Measurements from ENCODE around the gene LTBP1.

LTBP1 gene

DNA sequence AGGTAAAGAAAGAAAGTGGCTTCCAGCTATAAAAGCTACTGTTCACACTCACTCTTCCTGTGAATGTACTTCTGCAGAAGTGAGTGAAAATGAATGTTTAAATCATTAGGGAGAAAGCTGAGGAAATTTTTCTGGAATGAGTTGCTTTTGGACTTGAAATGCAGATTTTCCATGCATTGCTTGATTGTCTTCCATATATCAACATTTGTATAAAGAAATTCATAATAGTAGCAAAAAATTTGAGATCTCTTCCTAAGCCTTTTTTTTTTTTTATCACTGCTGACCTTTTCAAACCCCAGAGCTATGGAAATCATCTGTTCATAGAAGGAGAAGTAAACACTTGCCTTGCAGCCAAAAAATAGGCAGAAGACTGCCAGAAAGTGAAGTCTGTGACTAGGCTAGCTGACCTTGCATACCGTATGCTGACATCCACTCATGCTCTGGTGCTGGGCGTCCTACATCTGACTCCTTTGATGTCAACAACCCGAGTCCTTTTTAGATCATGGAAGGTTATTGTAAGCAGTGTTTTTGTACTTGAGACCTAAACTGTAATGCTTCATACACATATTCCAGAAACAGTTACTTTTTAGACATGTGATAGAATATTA lies 375.2 kb downstream of the LTBP1 start:
- DNase-seq: no peak

DNA sequence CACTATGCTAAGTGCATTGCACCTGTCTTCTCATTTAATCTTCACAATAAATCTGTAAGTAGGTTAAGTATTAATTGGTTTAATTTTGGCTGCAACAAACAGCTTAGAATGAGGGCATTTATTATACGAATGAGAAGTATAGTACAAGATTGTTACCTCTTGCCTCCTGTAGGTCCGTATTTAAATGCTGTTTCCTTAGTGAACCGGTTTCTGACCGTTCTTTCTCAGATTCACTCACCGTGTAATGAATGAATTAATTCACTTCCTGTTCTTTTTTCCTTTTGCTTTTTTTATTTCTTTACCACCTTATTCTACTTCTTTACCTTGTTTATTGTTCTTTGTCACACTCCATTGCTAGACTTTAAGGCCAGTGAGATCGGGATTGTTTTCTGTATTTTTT lies 375.9 kb downstream of the LTBP1 start:
- no peak for DNase-seq

DNA sequence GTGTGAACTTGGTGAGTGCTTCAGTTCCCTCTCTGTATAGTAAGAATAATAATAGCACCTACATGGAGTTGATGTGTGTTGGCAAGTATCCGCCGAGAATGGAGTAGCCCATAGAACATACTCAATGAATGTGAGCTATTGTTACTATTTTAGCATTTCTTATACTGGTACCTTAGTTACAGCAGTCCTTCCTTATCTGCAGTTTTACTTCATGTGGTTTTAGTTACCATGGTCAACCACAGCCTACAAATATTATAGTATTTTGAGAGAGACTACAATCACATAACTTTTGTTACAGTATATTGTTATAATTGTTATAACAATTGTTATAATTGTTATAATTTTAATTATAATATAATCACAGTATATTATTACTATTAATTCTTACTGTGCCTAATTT lies 377.2 kb downstream of the LTBP1 start:
- no peak for DNase-seq

DNA sequence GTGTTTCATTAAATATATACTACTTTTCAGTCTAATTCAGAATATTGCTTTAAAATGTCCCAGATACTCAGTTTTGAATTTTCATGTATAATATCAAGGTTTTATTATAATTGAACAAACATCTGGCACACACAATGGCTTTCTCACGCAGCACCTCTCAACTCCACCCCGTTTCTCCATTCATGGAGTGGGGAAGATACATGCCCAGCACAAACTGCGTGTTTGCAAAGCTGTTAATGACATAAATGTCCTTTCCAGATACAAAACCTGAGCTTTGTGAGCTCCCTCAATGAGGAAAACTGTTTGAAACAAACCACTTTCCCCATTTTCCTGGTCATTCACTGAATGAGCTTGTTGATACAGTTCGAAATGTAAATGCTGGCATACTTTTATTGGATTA lies 379.3 kb downstream of the LTBP1 start:
- DNase-seq: no peak

DNA sequence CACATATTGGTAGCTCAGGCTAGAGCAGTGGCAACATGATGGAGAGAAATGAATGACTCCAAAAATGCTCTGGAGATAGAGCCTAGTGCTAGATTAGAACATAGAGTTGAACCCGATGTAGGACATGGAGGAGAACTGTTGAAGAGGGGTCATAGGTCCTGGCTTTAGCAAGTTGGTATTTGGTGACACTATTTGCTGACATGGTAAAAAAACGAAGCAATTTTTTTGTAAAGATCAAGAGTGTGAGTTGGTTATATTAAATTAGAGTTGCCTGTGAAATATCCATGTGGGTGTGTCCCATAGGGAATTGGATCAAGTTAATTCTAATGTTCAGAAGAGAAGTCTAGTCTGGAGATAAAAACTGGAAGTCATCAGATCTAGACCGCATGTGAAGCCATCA lies 386.7 kb downstream of the LTBP1 start:
- DNase-seq: no peak

DNA sequence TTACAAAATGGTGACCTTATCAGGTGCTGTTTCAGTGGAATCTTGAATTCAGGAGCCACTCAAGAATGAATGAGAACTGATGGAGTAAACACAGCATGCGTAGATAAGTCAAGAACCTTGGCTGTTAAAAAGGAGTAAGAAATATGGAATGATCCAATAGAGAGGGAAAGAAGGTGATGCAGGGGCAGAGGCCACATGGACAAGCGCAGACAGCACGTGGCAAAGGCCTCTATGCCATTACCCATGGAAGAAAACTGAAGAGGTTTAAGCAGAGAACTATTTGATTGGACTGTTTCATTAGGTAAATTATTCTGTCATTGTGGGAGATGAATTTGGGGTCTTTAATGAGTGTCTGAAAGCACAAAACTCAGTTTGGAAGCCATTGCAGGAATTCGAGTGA lies 387.3 kb downstream of the LTBP1 start:
- no peak for DNase-seq

DNA sequence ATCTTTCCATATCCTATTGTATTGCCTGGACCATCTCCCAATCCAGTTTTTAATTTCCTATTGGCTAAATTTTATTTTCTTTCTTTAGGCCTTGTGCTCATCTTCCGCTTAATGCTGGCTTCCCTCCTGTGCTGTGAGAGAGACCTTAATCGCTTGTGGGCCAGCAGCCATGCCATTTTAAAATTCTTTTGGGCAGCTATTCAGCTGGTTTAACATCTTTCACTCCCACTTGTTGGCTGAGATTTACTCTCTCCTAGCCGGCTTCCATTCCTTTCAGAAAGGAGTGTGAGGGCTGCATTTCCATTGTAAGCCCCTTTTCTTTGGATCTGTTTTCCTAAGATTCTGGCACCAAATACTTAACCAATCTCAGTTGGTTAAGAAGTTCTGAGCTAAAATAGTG lies 388.8 kb downstream of the LTBP1 start:
- DNase-seq: no peak

DNA sequence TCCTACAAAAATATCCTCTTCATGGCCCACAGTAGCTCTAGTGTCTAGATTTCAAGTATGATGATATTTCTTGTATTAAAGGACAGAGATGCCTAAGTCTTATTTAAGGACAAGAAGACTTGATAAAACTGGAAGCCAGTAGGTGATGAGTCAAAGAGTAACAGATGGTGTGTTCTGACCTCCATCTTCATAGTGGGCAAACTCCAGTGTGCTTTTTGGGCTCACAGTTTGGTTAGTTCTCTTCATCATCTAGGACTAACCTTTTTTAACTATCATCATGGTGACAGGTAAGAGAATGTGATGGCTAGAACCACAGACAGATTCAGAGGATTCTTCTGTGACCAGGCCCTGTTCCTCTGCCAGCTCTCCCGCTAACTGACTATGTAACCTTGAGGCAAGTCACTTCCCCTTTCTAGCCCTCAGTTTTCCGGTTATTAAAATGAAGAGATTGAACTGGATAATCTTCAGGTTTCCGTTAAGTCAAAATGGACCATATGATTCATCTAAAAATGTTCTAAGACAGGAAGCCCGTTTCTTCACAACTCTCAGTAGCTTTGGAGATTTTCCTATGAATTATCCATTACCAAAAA lies 389.4 kb downstream of the LTBP1 start:
- no peak for DNase-seq

DNA sequence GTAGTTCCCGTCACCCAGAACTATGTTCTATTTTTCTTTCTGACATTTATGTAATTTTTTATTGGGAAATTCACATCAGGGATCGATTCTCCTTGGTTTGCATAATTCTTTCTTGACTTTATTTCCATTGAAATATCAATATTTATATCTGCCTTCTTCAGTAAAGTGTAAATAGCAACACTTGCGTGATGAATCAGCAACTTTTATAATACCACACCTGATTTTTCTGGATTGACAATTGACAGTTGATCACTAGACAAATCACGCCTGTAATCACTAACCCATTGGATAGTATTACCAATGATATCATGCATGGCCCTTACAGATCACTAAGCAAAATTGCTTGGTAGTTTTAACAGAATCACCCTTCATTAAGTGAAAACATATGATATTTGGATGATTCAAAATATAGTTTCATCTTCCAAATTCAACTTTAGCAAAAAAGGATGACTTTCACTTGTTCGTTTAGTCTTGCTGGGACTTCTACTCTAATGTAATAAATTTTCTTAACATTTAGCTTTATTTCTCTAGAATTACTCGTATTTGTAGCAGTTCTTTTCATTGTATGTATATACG lies 390.7 kb downstream of the LTBP1 start:
- DNase-seq: no peak

DNA sequence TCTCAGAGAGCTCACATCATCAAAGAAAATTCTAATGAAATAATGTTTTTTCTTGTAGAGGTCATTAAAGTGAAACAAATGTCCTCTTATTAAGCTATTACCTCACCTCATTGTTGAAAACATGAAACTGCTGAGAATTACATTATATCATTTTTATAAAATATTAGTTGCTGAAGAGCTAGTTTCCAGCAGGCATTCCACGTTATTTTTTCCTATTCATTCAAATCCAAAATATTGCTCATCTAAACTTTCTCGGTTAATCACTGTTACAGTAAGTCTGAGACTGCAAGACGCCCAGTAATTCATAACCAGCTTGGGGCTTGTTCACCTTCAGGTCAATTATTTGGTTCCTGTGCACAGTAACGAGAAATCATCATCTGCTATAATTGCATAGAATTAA lies 391.2 kb downstream of the LTBP1 start:
- no peak for DNase-seq

DNA sequence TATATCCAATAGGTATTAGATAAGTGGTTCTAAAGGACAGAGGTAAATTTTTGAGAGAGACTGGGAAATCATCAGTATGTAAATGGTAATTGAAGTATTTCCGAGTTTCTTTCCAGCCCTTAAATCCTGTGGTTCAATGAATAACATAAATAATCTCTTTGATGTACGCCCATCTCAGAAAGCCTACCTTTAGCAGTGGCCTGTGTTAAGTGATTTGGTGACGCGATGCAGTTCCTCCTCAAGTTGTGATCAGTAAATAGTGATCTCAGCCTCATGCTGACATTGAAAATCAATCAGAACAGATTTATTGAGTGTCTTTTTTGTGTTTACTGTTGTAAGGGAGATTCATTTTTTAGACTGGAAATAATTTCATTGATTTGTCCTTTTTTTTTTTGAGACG lies 392.5 kb downstream of the LTBP1 start:
- no peak for DNase-seq

DNA sequence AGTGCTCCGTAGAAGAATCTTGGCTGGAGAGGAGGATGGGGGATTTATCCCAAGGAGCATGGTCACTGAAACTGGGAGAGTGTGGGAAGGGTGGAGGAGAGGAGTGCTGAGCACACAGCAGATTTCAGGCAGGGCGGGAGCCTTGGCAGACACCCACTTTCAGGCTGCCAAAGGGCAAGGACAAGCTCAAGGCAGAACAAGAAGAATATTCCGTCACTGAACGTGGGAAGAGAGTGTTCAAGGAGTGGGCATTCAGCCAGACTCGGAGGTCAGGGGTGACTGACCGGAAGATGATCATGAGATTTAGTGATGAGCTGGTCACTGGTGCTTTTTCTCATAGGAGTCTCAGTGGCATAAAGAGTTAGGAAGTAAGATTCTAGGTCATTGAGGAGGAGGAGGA lies 393.5 kb downstream of the LTBP1 start:
- DNase-seq: no peak

DNA sequence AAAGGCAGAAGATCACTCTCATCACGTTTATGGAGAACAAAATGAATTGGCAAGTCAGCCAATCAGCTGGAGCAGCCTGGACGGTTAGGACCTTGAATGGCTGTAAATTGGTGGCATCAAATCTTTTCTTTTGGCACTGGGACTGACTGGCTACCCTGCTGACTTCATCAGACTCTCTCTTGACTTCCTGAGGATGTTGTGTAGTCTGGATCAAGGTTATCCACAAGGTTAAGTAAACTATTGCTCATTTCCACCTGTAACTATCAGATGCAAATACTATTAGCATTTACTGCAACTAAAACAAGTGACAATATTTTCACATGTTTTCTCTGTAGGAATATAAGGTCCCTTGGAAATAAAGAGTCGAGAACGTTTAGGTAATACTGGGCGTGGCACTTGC lies 395.4 kb downstream of the LTBP1 start:
- no peak for DNase-seq

DNA sequence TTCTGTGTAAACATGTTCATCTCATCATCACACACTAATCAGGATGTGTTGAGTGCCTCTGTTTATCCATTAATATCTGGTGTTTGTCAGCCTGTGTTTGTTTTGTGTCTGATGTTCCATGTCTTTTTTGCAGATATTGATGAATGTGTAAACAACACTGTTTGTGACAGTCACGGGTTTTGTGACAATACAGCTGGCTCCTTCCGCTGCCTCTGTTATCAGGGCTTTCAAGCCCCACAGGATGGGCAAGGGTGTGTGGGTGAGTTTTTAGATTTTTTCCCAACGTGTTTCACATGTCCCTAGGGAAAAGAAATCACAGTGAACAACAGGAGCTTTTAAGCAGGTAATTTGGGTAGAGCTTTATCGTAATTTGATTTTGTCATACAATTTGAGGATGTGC lies 396.0 kb downstream of the LTBP1 start:
- DNase-seq: no peak

DNA sequence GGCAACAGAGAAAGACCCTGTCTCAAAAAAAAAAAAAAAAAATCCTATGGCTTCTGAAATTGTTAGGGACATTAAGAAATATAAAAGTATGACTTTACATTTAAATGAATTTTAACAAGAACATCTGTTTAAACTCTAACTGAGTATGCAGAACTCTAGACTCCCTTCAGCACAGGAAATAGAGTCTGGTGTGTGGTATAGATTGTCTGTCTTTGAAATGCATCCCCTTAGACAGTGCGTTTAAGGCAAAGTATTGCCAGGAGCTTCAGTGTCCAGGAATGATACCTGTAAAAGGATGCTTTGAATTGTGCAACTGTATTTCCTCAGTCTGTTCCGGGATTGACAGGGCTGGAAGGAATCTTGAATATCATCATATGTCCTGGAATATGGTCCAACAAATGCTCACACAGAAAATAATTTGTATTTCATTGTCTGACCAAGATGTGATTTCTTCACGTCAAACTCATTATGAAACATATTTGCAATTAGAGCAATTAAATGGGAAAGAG lies 396.7 kb downstream of the LTBP1 start:
- no peak for DNase-seq

DNA sequence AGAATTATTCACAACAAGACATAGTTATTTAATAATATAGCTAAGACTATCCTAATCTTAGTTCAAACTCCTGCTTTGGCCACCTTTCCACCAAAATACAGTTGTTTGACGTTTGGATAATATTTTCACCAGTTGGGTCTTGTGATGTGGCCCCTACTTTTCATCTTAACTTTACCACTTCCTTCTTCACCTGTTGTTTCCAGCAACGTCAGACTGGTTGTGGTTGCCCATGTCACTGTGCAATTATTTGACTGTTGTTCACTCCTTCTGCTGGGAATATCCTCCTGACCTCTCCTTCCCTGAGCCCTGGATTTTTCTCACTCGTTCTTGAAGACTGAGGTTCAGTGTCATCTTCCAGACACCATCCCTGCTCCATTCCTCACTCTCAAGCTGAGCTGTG lies 397.5 kb downstream of the LTBP1 start:
- no peak for DNase-seq

DNA sequence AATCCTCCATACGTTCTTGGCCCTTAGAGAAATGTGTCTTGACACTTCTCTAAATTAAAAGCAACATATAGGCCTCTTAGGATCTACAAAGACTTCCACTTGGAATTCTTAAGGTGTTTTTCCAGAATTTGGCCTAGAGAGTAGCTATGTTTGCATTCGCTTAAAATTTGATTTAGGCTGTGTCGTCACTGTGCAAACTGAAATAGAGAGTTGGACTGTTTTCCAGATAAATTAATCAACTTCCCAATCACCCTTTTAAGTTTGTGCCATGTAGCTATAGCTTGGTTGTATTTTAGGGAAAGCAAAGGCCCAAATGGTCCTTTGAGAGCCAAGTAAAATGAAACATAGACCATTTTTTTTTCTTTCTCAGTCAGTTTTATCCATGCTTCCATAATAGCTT lies 401.1 kb downstream of the LTBP1 start:
- DNase-seq: no peak

DNA sequence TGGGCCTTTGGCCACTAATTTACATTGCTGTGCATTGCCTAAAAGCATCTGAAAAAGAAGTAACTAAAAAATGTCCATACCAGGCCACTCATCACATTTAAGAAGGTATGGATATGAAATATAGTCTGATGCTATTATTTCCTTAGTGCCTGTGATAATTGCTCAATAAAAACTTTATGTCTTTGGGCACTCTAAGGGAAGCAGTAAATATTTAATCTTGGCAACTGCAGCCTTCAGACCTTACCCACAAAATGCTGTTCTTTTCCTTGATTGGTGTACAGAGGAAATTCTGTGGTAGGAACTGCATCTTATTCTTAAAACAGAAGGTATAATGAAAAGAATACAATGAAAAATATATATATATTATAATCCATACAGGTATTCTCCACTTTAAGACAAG lies 403.9 kb downstream of the LTBP1 start:
- DNase-seq: no peak

DNA sequence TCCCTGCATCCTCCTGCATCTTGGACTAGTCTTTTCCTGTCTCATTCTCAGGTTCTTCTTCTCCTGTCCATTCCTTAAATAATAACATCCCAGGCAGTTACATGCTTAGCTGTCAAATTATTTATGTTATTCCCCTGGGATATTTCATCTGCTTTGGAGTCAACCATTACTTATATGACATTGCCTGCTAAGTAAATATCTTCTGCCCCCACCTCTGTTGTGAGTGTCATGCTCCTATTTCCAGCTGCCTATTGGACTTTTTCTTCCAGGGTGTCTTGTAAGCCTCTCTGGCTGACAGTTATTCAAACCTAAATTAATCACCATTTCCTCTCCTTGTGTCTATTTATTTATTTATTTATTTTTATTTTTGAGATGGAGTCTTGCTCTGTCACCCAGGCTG lies 405.0 kb downstream of the LTBP1 start:
- no peak for DNase-seq

DNA sequence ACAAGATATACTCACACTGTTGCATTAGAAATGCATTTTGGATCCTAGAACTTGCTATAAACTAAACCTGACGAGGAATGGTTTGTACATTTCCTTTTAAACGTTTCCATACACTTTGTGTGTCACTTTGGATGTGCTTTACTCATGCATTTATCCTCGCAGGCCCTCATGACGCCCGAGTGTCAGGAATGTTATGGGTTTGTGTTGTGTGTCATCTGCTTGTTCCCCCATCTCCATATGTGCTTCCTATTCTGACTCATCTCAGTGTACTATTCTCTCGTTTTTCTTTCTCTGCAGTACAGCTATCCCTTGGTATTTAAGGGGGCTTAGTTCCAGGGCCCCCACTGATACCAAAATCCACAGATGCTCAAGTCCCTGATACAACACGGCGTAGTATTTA lies 408.2 kb downstream of the LTBP1 start:
- DNase-seq: no peak

DNA sequence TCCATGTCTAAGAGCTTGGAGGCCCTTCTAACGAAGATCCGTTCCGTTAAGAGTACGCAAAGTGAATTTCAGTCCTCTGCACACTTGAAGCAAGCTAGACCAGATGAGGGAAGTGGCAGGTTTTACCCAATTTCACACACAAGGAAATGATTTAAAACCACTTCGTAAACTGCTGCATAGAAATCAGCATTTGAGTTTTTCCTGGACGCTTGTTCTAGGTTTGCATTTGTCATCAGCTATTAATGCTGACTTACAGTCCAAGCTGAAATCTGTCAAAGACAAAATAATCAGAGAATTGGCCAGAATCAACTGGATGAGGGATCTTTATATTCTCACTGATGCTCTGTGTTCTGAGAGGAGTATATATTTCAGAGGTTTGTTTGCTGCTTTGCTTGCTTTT lies 412.1 kb downstream of the LTBP1 start:
- DNase-seq: no peak

DNA sequence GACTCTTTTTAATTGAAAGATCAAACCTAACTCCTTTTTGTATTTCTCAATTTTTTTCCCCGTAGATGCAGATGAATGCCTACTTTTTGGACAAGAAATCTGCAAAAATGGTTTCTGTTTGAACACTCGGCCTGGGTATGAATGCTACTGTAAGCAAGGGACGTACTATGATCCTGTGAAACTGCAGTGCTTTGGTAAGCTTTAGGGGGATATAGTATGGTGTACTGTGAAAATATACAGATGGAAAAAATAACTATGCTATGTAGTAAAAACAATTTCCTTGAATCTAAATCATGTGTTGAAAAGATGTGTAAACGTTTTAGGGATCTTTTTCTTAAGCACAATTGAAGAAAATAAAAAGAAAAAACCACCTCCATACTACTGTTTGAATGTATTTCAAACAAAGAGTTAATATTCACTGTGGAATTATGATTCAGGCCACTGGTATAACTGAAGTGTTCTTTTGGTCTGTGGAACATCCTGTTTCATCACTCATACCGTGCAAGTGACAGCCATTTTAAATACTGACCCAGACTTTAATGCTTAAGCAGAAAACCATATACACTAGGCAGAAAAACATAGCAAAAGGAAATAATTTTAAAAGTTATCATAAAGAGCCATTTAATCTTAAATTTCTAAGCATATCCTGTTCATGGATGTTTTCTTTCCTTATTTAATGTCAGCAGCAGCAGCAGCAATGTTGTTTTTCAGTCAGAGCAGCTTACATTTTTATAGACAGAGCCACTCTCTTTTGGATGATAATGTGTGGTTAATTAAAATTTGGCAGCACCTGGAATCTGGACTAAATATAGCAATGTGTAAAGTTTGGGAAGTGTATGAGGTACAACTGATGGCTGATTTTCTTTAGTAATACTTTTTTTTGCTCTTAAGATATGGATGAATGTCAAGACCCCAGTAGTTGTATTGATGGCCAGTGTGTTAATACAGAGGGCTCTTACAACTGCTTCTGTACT lies 416.9 kb downstream of the LTBP1 start:
- DNase-seq: no peak

DNA sequence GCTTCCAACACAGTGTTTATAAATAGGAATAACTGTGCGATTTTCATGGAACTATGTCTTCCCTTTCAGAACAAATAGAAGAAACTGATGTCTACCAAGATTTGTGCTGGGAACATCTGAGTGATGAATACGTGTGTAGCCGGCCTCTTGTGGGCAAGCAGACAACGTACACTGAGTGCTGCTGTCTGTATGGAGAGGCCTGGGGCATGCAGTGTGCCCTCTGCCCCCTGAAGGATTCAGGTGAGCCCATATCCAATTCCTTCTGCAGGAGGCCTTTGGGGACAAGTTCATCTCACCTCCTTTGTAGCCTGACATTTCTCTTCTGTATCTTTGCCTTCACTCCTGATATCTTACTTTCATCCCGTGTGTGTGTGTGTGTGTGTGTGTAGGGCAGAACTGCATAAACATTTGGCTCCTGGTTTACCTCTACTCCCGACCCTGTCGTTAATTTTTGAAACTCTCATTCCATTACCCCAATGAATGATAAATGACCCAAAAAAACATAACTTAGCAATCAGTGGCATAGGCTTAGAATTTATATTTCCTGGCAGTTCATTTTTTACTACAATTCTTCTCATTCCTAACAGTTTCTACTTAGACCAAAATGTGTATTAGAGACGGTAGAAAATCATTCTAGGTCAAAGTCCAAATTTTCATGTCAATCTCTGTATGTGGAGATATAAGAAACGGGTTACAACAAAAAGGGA lies 418.7 kb downstream of the LTBP1 start:
- no peak for DNase-seq

Measured in CD4-positive, alpha-beta T cell treated with Interleukin-17A for 1 hour (primary cell).